H1 (cell line): ENCODE data around the gene ZNF346. TPM values are rescaled to one million over a fixed set of nuclear protein-coding genes. Genes with fewer than 3 reads are reported as not detected.

ENCODE experiments used
- CTCF ChIA-PET: fragments of 300-600 bp; sonication (Branson Sonifier 250); formaldehyde crosslinking; loops from one replicate; lab custom pipeline; 2021; ENCODE audit not compliant: partially characterized antibody; lab: Charles Lee
- POLR2A ChIA-PET: fragments of 300-600 bp; sonication (Branson Sonifier 250); formaldehyde crosslinking; loops from one replicate; lab custom pipeline; 2021; ENCODE audit warnings: inconsistent platforms; ENCODE audit not compliant: partially characterized antibody; lab: Charles Lee
- DNase-seq, 2 experiments: peaks; one replicate each; pipeline versions ENCODE4 v3.0.0 to v3.0.0-alpha.2; 2010 to 2022; ENCODE audit warnings: low spot score in 2 of 2, low read depth in 1 of 2, mixed read lengths in 1 of 2
- FAIRE-seq: peaks from 2 replicates; lab custom pipeline; 2011; peaks lifted over from hg19 to GRCh38; lab: Jason Lieb, UNC
- H2AFZ ChIP-seq: 2 replicates; pipeline ENCODE4 v1.8.1; 2012; ENCODE audit warnings: low read length, inconsistent platforms
- H2AK5ac ChIP-seq: 2 replicates; pipeline ENCODE4 v1.6.1; 2013; ENCODE audit warnings: low read depth, low read length
- H2BK120ac ChIP-seq: replicated peaks from 2 replicates; pipeline ENCODE3; 2013; ENCODE audit warnings: low read depth, low read length, inconsistent platforms
- H2BK12ac ChIP-seq: 2 replicates; pipeline ENCODE4 v1.6.1; 2013; ENCODE audit warnings: low read depth, low read length
- H2BK15ac ChIP-seq: 2 replicates; pipeline ENCODE4 v1.6.1; 2013; ENCODE audit warnings: low read length
- H2BK20ac ChIP-seq: 2 replicates; pipeline ENCODE4 v1.6.1; 2013; ENCODE audit warnings: low read length
- H2BK5ac ChIP-seq: 2 replicates; pipeline ENCODE4 v1.6.1; 2013; ENCODE audit warnings: low read depth, low read length
- H3K14ac ChIP-seq: 2 replicates; pipeline ENCODE4 v1.6.1; 2013; ENCODE audit warnings: inconsistent platforms; ENCODE audit not compliant: insufficient read length
- H3K18ac ChIP-seq: 2 replicates; pipeline ENCODE4 v1.6.1; 2013; ENCODE audit warnings: low read length; ENCODE audit errors: extremely low read depth
- H3K23ac ChIP-seq: 2 replicates; pipeline ENCODE4 v1.6.1; 2013; ENCODE audit warnings: inconsistent platforms; ENCODE audit not compliant: insufficient read length
- H3K23me2 ChIP-seq: 2 replicates; pipeline ENCODE4 v1.6.1; 2013; ENCODE audit warnings: low read depth, low read length
- H3K27ac ChIP-seq: 2 replicates; pipeline ENCODE4 v1.6.1; 2011; ENCODE audit warnings: low read depth, low read length, inconsistent platforms
- H3K27me3 ChIP-seq, 4 experiments: replicated peaks in 1 of 4; 1 replicate in 1 of 4; 2 replicates in 3 of 4; pipeline versions ENCODE4 v1.6.1 to v1.8.1; 2011 to 2013; ENCODE audit warnings: low read length in 3 of 4, mild to moderate bottlenecking in 3 of 4, inconsistent platforms in 2 of 4, mixed read lengths in 2 of 4, moderate library complexity in 1 of 4; ENCODE audit not compliant: control insufficient read depth in 3 of 4, insufficient read depth in 3 of 4; ENCODE audit errors: extremely low read depth in 1 of 4
- H3K36me3 ChIP-seq, 4 experiments: 2 replicates each; pipeline versions ENCODE4 v1.6.1 to v1.8.1; 2011 to 2013; ENCODE audit warnings: mild to moderate bottlenecking in 4 of 4, low read length in 3 of 4, moderate library complexity in 2 of 4, control low read depth in 1 of 4, inconsistent platforms in 1 of 4; ENCODE audit not compliant: insufficient read depth in 4 of 4, control insufficient read depth in 2 of 4
- H3K4ac ChIP-seq: replicated peaks from 2 replicates; pipeline ENCODE3; 2013; ENCODE audit warnings: low read length, low read depth, mixed read lengths, inconsistent platforms; ENCODE audit not compliant: insufficient read length
- H3K4me1 ChIP-seq, 4 experiments: replicated peaks in 1 of 4; 1 replicate in 1 of 4; 2 replicates in 3 of 4; pipeline versions ENCODE4 v1.6.1 to v1.8.1; 2011 to 2013; ENCODE audit warnings: low read length in 3 of 4, inconsistent platforms in 2 of 4, mixed read lengths in 1 of 4; ENCODE audit not compliant: insufficient read depth in 4 of 4, control insufficient read depth in 3 of 4
- H3K4me2 ChIP-seq, 2 experiments: 2 replicates each; pipeline versions ENCODE4 v1.6.1 to v1.8.1; 2011 to 2013; ENCODE audit warnings: low read depth in 2 of 2, low read length in 2 of 2, control low read depth in 1 of 2, inconsistent platforms in 1 of 2, mild to moderate bottlenecking in 1 of 2; ENCODE audit not compliant: insufficient read depth in 1 of 2
- H3K4me3 ChIP-seq, 4 experiments: fragments of 200-600, 300-600 bp in 1 of 4; sonication (generic), shearing (Covaris generic), sonication (Bioruptor Twin) in 1 of 4; 2 replicates each; pipeline versions ENCODE4 v1.5.1 to v1.8.1; 2011 to 2016; ENCODE audit warnings: low read length in 4 of 4, low read depth in 3 of 4, control low read depth in 2 of 4, inconsistent platforms in 2 of 4, mild to moderate bottlenecking in 2 of 4, mixed read lengths in 1 of 4, moderate library complexity in 1 of 4; ENCODE audit not compliant: insufficient read depth in 2 of 4; ENCODE audit errors: extremely low read depth in 1 of 4
- H3K56ac ChIP-seq: replicated peaks from 2 replicates; pipeline ENCODE3; 2013; ENCODE audit warnings: low read depth, mild to moderate bottlenecking, mixed read lengths, low read length, inconsistent platforms; ENCODE audit not compliant: insufficient read length
- H3K79me1 ChIP-seq: 2 replicates; pipeline ENCODE4 v1.6.1; 2013; ENCODE audit warnings: low read depth, low read length, control low read depth
- H3K79me2 ChIP-seq, 2 experiments: 2 replicates each; pipeline versions ENCODE4 v1.6.1 to v1.8.1; 2012 to 2013; ENCODE audit warnings: low read length in 2 of 2, mild to moderate bottlenecking in 2 of 2, inconsistent platforms in 1 of 2; ENCODE audit not compliant: insufficient read depth in 2 of 2, control insufficient read depth in 1 of 2
- H3K9ac ChIP-seq, 4 experiments: replicated peaks in 1 of 4; 1 replicate in 1 of 4; 2 replicates in 3 of 4; pipeline versions ENCODE4 v1.6.1 to v1.8.1; 2011 to 2013; ENCODE audit warnings: low read depth in 3 of 4, low read length in 3 of 4, control low read depth in 2 of 4, mild to moderate bottlenecking in 2 of 4, moderate library complexity in 2 of 4, inconsistent platforms in 1 of 4; ENCODE audit errors: extremely low read depth in 1 of 4
- H3K9me3 ChIP-seq, 2 experiments: 2 replicates each; pipeline versions ENCODE4 v1.6.1 to v1.8.1; 2012 to 2013; ENCODE audit warnings: mild to moderate bottlenecking in 2 of 2, moderate library complexity in 2 of 2, control low read depth in 1 of 2, inconsistent platforms in 1 of 2, low read depth in 1 of 2, low read length in 1 of 2, mixed read lengths in 1 of 2; ENCODE audit not compliant: insufficient read depth in 2 of 2
- H4K20me1 ChIP-seq, 2 experiments: replicated peaks in 1 of 2; 2 replicates each; pipeline versions ENCODE3 to v1.8.1; 2011 to 2013; ENCODE audit warnings: inconsistent platforms in 2 of 2, low read length in 2 of 2, mild to moderate bottlenecking in 1 of 2; ENCODE audit not compliant: insufficient read depth in 2 of 2, control insufficient read depth in 1 of 2
- H4K5ac ChIP-seq: 2 replicates; pipeline ENCODE4 v1.6.1; 2013; ENCODE audit warnings: low read length, low read depth, mixed read lengths, inconsistent platforms; ENCODE audit not compliant: insufficient read length
- H4K8ac ChIP-seq: 2 replicates; pipeline ENCODE4 v1.8.0; 2013; ENCODE audit warnings: mild to moderate bottlenecking, moderate library complexity, low read length, inconsistent platforms; ENCODE audit not compliant: insufficient read depth; ENCODE audit errors: extremely low read depth
- H4K91ac ChIP-seq: replicated peaks from 2 replicates; pipeline ENCODE3; 2013; ENCODE audit warnings: low read length, mixed read lengths, inconsistent platforms; ENCODE audit not compliant: insufficient read length
- SUZ12 ChIP-seq: fragments of 200-600 bp; sonication (generic); IDR thresholded peaks from 2 replicates; pipeline ENCODE4 v1.6.1; 2012; ENCODE audit warnings: mild to moderate bottlenecking, inconsistent platforms, low read length, moderate library complexity, mixed read lengths
- WGBS, 2 experiments: shearing (Covaris generic) in 1 of 2; methylation state at CpG; one replicate each; pipeline versions ENCODE4 v1.1.6 to v1.1.7; 2013 to 2015; ENCODE audit warnings: low lambda C conversion rate in 2 of 2, mixed read lengths in 2 of 2, inconsistent platforms in 1 of 2, low coverage in 1 of 2, missing lambda C conversion rate in 1 of 2; ENCODE audit not compliant: insufficient replicate concordance in 2 of 2, insufficient coverage in 1 of 2, insufficient read length in 1 of 2; ENCODE audit errors: extremely low coverage in 1 of 2, missing lambda C conversion rate in 1 of 2; 5-methylcytosine and 5-hydroxymethylcytosine counted together
- polyA plus RNA-seq, 7 experiments: library from polyadenylated mRNA; depleted of rRNA in 3 of 7; stranded (reverse) in 5 of 7; unstranded in 2 of 7; fragments of >200 nt in 5 of 7; fragments of 200-250 nt in 2 of 7; gene quantifications; 1 replicate in 5 of 7; 2 replicates in 1 of 7; 4 replicates in 1 of 7; pipeline versions ENCODE4 v1.2.1 to v1.2.3, GENCODE V29; 2011 to 2013; ENCODE audit warnings: missing spikeins in 2 of 7, mixed read lengths in 2 of 7
- total RNA-seq: library from RNA; stranded (reverse); fragmentation: NEBNext Ultra II Directional; extraction: Animal tissue kit (Norgen Biotek cat#: 25700); gene quantifications from 2 replicates; pipeline ENCODE4 v1.2.1, GENCODE V29; 2021
- TF ChIP-seq, protein P1 (sequence below): IDR thresholded peaks from 2 replicates; pipeline ENCODE4 v1.6.1; 2011; ENCODE audit warnings: low read length, improper control_type of control experiment

The ZNF346 gene
- total and polyA plus RNA-seq, 2 of the 8 experiments (the other 6 are each of a cell fraction or from before 2014, with no cell fraction given) = 19.9 to 20.8 TPM

- WGBS, 2 experiments = 71% methylated on average over 5 of the region's 5 CpGs; no CpG with 5 or more reads in 1 of the 2 experiments
- Histone ChIP-seq H3K56ac (no peak overlapping the region), H2BK120ac (no peak overlapping the region), H4K5ac (no peak overlapping the region), H4K8ac (no peak overlapping the region), H3K4me2 (no peak overlapping the region), H3K4ac (no peak overlapping the region), H3K4me1 (peaks cover 0 to 6% (median 4%) of the 10 kb centered on the region in 4 experiments; a peak in 6 of 7 replicates), H3K18ac (peak overlapping the region; percentile 40; the same call in 1 of the 2 replicates), H2BK12ac (no peak overlapping the region), H2BK5ac (no peak overlapping the region), H3K23me2 (no peaks in the 10 kb centered on the region), H3K27me3 (no peaks in the 10 kb centered on the region), H2BK20ac (no peak overlapping the region), H3K4me3 (no peak overlapping the region), H3K14ac (no peak overlapping the region), H3K9me3 (no peaks in the 10 kb centered on the region), H3K79me1 (peaks cover 7% of the 10 kb centered on the region), H3K9ac (no peak overlapping the region), H3K79me2 (peaks cover 5 to 43% of the 10 kb centered on the region in 2 experiments; a peak in 3 of 4 replicates), H4K20me1 (peaks cover 0 to 8% of the 10 kb centered on the region in 2 experiments), H4K91ac (no peak overlapping the region), H3K23ac (no peak overlapping the region), H2AFZ (no peak overlapping the region), H3K36me3 (peaks cover 2 to 7% (median 5%) of the 10 kb centered on the region in 4 experiments; a peak in 4 of 8 replicates), H2BK15ac (no peak overlapping the region), H3K27ac (no peak overlapping the region), H2AK5ac (no peak overlapping the region)
- DNase-seq = no peak
- FAIRE-seq = no peak
- ChIA-PET CTCF (interaction anchor here (1.0 to 2.0 kb wide), 4 partner anchors 12 to 48 kb away, joined by 3 to 9 read pairs (median 4); partner anchors contain the start of gene ZNF346), POLR2A (interaction anchor here (1.5 kb wide), 1 partner anchor 10 kb away, joined by 3 read pairs; no protein-coding TSS in a partner anchor)
- no peak for TF ChIP-seq SUZ12
- TF ChIP-seq, protein P1, sequence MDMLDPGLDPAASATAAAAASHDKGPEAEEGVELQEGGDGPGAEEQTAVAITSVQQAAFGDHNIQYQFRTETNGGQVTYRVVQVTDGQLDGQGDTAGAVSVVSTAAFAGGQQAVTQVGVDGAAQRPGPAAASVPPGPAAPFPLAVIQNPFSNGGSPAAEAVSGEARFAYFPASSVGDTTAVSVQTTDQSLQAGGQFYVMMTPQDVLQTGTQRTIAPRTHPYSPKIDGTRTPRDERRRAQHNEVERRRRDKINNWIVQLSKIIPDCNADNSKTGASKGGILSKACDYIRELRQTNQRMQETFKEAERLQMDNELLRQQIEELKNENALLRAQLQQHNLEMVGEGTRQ = no peak
These were observed 13.9 kb downstream of the ZNF346 start for GRCh38 chr5:177036443-177036842.
